Measurements from ENCODE around the gene RALGDS. TPM values are rescaled to one million over a fixed set of nuclear protein-coding genes. Genes with fewer than 3 reads are reported as not detected.

Gene RALGDS
- total RNA-seq, 2 donors from 2014 or later: 27.8 to 64.6 TPM

DNA sequence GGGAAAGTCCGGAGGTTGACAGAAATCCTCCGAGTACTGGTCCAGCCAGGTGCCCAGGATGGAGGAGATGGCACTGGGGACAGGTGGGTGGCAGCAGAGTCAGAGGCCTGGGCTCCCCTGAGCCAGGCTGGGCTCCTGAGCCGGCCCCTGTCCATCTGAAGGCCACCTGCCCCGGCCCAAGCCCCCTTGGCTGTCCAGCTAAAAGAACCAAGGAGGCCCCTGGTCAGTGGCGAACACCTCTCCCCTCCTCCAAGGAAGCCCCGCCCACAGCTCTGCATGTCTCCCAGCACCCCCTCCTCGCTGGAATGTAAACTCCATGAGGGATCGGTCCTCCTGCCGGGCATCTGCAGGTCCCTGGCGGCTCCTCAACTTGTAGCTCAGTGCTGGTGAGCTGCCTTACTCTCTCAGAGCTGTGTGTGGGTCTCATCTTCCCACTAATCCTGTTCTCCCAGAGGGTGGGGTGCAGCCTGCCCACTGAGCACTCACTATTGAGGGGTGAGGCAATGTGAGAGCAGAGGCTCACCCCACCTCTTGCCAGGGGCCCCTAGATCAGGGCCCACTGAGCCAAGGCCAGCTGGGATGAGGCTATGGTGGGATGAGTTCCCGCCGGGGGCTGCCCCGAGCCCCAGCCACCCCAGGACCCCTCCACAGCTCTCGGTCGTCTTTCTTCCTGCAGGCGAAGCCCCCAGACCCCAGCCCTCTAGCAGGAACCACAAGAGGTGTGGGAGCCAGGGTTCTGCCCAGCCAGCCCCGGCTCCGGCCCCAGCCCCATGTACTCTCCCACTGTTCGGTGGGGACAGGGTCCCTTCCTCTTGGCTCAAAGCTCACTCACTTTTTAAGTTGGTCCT lies 12.0 kb downstream of the RALGDS start:
- H3K4me1 ChIP-seq: peaks cover 18% of the 10 kb centered on the region
- WGBS, 2 donors: 90 to 97% methylated on average over 11 to 15 of the region's 19 CpGs
- no peak overlapping the region for H3K27ac ChIP-seq
- no peaks in the 10 kb centered on the region for H3K27me3 ChIP-seq
- peak in 1 of 4 donors; percentile 11 for DNase-seq
- no peak for ATAC-seq
- TF ChIP-seq POLR2A (IDR thresholded peaks at IDR 0.05): no peak
- TF ChIP-seq, protein P1, sequence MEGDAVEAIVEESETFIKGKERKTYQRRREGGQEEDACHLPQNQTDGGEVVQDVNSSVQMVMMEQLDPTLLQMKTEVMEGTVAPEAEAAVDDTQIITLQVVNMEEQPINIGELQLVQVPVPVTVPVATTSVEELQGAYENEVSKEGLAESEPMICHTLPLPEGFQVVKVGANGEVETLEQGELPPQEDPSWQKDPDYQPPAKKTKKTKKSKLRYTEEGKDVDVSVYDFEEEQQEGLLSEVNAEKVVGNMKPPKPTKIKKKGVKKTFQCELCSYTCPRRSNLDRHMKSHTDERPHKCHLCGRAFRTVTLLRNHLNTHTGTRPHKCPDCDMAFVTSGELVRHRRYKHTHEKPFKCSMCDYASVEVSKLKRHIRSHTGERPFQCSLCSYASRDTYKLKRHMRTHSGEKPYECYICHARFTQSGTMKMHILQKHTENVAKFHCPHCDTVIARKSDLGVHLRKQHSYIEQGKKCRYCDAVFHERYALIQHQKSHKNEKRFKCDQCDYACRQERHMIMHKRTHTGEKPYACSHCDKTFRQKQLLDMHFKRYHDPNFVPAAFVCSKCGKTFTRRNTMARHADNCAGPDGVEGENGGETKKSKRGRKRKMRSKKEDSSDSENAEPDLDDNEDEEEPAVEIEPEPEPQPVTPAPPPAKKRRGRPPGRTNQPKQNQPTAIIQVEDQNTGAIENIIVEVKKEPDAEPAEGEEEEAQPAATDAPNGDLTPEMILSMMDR (IDR thresholded peaks at IDR 0.05): no peak
- intact Hi-C loops (cut with DNase I): no loop called here
- peaks cover 19 to 28% of the 10 kb centered on the region in 2 donors for H3K36me3 ChIP-seq (replicated peaks in 1 of 2; ENCODE audit: insufficient read depth in 1 of 2, low read depth in 2 of 2)
- no peaks in the 10 kb centered on the region for H3K9me3 ChIP-seq
- no peak overlapping the region for H3K4me3 ChIP-seq

DNA sequence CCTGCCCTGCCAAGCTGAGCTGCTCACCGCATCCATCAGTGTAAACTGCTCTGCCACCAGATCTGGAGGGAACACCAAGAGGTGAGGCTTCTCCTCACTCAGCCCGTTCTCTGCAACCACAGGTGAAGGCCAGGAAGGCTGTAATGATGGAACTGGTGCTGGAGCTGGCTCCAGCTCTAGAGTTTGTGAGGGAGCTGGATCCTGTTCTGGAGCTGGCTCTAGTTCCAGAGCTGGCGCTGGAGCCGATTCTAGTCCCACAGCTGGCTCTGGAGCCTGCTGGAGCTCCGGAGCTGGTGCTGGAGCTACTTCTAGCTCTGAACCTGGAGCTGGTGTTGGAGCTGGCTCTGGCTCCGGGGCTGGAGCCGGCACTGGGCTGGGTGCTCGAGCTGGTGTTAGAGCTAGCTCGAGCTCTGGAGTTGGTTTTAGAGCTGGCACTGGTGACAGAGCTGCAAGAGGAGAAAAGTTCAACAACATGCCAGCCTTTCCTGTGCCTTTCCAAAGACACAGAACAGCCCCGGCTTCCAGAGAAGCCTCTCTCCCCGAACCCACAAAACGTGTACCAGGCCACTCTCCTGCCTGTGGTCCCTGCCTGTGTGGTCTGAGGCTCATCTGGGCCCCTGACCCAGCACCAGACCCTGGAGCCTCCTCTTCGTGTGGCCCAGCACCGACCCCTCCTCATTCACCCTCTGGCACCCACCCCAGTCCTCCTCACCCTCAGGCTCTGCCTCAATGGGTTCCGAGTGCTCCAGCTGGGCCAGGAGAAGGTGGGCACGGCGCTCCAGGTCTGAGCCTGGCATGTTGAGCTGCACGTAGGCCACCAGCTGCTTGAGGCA lies 12.9 kb downstream of the RALGDS start:
- H3K4me1 ChIP-seq: peaks cover 13% of the 10 kb centered on the region
- no peak overlapping the region for H3K4me3 ChIP-seq
- WGBS, 2 donors: 87 to 97% methylated on average over 11 to 18 of the region's 18 CpGs
- TF ChIP-seq, protein P1 (IDR thresholded peaks at IDR 0.05): no peak
- peaks cover 19 to 30% of the 10 kb centered on the region in 2 donors for H3K36me3 ChIP-seq (replicated peaks in 1 of 2; ENCODE audit: insufficient read depth in 1 of 2, low read depth in 2 of 2)
- H3K9me3 ChIP-seq: no peaks in the 10 kb centered on the region
- no peak overlapping the region for H3K27ac ChIP-seq
- H3K27me3 ChIP-seq: no peaks in the 10 kb centered on the region
- DNase-seq (no peak), ATAC-seq (no peak)
- intact Hi-C loops (cut with DNase I): no loop called here

DNA sequence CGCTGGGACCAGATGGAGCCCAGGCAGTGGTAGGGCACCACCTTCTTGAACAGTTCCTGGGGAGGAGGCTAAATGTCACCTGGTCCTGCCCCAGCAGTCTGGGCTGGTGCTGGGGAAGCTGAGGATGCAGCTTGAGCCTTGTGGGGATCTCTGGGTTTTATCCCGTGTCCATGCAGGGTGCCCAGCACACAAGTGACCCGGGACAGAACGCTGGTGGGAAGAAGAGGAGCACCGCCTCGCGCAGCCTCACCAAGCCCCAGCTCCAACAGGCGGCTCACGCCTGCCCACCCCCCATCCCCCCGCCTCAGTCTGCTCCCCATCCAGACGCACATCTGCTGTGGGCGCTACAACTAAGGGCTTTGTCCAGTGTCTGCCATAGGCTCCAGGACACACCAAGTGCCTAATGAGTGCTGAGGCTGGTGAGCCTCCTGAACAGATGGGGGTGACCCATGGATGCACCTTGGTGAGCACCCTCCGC lies 13.8 kb downstream of the RALGDS start:
- no peak overlapping the region for H3K27ac ChIP-seq
- intact Hi-C loops (cut with DNase I): no loop called here
- peaks cover 4% of the 10 kb centered on the region for H3K4me1 ChIP-seq
- H3K27me3 ChIP-seq: no peaks in the 10 kb centered on the region
- 87% methylated on average over 13 of the region's 13 CpGs; no CpG with 5 or more reads in 1 of the 2 donors for WGBS, 2 donors
- peaks cover 22 to 32% of the 10 kb centered on the region in 2 donors for H3K36me3 ChIP-seq (replicated peaks in 1 of 2; ENCODE audit: insufficient read depth in 1 of 2, low read depth in 2 of 2)
- TF ChIP-seq POLR2A (IDR thresholded peaks at IDR 0.05): no peak
- TF ChIP-seq, protein P1 (IDR thresholded peaks at IDR 0.05): no peak
- DNase-seq (peak in 1 of 4 donors; percentile 2), ATAC-seq (no peak)
- no peak overlapping the region for H3K4me3 ChIP-seq
- no peaks in the 10 kb centered on the region for H3K9me3 ChIP-seq

- intact Hi-C loops (cut with DNase I): no loop called here
- 92 to 93% methylated on average over 17 of the region's 17 CpGs for WGBS, 2 donors
- H3K27ac ChIP-seq: no peak overlapping the region
- no peak overlapping the region for H3K4me3 ChIP-seq
- H3K9me3 ChIP-seq: no peaks in the 10 kb centered on the region
- ATAC-seq (no peak), DNase-seq (peak in 1 of 4 donors; percentile 5)
- peaks cover 4% of the 10 kb centered on the region for H3K4me1 ChIP-seq
- H3K27me3 ChIP-seq: no peaks in the 10 kb centered on the region
- TF ChIP-seq, protein P1 (IDR thresholded peaks at IDR 0.05): no peak
- TF ChIP-seq POLR2A (IDR thresholded peaks at IDR 0.05): no peak
- peaks cover 28 to 36% of the 10 kb centered on the region in 2 donors for H3K36me3 ChIP-seq (replicated peaks in 1 of 2; ENCODE audit: insufficient read depth in 1 of 2, low read depth in 2 of 2)
These were observed 14.4 kb downstream of the RALGDS start for GRCh38 chr9:133106511-133107244.
